HG03280 (cell line): Measurements from ENCODE around the gene SLC29A3.

Experiments
- ATAC-seq: cut with Tn5 transposase; IDR thresholded peaks from one replicate; pipeline ENCODE4 v1.9.1; 2021; ENCODE audit warnings: mild to moderate bottlenecking, moderate library complexity; ENCODE audit not compliant: unreplicated experiment

SLC29A3 gene

DNA sequence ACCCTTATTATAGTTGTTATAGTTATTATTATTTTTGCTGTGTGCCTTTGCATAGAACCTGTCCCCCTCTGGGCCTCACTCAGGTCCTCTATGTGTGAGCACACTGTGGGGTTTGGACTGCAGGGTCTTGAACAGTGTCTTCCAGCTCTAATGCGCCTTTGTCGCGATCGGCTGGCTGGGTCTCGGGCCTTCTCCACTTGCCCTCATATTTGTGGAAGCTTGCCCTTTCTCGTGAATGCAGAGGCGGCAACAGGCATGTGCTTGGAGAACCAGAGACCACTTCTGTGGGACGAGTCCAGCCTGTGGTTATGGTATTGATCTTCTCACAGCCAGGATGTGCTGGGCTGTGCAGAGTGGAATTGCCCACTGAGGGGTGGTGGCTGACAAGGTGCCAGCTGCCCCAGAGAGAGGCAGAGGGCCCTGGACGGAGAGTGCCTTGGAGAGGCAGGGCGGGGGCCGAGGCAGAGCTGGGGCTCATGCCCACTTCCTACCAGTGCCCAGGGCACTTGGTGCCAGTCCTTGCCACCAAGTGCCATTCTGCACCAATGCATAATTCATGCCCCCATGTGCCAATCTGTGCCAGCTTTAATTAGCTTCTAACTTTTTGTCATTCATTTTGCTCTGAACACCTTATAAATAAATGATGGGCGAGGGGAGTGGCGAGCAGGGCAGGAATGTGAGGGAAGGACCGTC, 70.9 kb downstream of the SLC29A3 start:
- no peak for ATAC-seq

GRCh38 chr10:71390461-71390835, 71.4 kb downstream of the SLC29A3 start:
- ATAC-seq: no peak

GRCh38 chr10:71390921-71391690, 72.0 kb downstream of the SLC29A3 start:
- no peak for ATAC-seq

DNA sequence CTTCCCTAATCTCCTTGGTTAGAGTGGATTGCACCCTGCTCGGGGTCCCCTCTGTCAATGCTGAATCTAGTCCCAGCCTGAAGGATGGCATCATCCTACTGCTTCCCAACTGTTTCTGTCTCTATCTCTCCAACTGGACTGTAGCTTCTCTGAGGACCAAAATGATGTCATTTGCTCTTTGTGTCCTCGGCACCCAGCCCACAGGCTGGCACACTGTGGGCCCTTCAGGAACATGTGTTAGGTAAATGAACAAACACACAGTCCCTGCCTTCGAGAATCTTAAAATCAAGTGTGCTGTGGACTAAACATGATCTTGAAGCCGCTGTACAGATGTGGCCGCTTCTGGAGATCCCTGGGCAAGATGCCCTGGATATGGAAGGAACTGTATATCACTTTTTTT, 72.6 kb downstream of the SLC29A3 start:
- ATAC-seq: no peak

DNA sequence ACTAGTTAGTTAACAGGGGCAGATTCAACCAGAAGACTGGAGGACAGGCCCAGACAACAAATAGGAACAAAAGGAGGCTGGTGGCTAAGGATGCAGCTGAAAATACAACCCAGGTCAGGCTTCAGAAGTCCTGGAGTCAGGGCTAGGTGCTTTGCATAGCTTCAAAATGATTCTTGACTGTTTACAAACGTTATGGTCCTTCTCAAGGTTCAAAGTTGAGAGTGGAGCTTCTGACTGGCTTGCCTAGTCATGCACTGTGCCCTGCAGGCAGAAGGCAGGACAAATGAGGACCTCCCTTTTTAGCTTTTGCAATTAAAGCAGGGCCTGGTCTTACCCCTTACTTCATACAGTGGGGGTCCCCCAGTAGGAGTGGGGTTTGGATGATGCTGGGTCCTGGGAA, 73.2 kb downstream of the SLC29A3 start:
- no peak for ATAC-seq

GRCh38 chr10:71392791-71393781, 74.0 kb downstream of the SLC29A3 start:
- no peak for ATAC-seq

GRCh38 chr10:71393841-71394475, 74.9 kb downstream of the SLC29A3 start:
- ATAC-seq: no peak

DNA sequence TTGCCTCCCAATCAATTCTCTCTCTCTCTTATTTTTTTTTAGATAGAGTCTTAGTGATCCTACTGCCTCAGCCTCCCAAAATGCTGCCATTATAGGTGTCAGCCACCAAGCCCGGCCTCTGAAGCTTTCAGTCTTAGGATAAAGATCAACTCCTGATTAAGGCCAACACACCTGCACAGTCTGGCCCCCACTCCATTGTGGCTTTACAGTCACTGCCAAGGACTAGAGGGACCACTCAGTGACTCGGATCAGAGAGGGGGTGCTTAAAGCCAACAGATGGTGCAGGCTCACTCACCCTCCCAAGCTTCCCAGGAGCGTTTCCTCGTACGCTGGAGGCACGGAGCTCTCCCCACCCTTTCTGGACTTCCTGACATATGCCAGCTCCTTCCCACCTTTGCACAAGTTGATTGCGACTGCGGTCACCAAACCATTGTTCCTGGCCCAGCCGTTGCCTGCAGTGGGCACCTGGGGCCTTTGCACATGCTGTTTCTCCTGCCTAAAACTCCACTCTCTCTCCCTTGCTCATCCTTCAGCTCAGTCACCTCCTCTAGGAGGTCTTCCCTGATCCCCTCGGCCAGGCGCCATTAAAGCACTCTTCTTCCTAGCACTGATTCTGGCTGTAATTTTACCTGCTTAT, 76.0 kb downstream of the SLC29A3 start:
- no peak for ATAC-seq

DNA sequence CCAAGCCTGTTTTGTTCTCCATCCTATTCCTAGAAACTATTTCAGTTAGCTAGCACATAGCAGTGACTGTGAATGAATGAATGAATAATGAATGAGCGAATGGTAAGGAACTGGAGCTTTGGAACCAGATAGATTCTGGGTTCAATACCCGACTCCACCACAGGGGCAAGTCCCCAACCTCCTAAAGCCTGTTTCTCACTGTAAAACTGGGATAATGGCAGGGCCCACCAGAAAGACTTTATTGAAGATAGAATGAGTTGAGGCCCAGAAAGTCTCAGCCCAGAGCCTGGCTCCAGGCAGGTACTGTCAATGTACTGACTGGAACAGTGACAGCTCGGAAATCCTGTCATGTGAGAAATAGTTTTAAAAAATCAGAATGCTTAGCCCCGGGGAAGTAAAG, 76.6 kb downstream of the SLC29A3 start:
- ATAC-seq: no peak

- ATAC-seq: no peak
Measured at GRCh38 chr10:71396084-71396710, 77.1 kb downstream of the SLC29A3 start.

GRCh38 chr10:71396711-71397295, 77.7 kb downstream of the SLC29A3 start, which contains the start of gene CDH23:
Gene CDH23, plus strand, starts transcription at chr10:71396920. Its CDS starts 42,912 bp downstream, at chr10:71439832.
- no peak for ATAC-seq

DNA sequence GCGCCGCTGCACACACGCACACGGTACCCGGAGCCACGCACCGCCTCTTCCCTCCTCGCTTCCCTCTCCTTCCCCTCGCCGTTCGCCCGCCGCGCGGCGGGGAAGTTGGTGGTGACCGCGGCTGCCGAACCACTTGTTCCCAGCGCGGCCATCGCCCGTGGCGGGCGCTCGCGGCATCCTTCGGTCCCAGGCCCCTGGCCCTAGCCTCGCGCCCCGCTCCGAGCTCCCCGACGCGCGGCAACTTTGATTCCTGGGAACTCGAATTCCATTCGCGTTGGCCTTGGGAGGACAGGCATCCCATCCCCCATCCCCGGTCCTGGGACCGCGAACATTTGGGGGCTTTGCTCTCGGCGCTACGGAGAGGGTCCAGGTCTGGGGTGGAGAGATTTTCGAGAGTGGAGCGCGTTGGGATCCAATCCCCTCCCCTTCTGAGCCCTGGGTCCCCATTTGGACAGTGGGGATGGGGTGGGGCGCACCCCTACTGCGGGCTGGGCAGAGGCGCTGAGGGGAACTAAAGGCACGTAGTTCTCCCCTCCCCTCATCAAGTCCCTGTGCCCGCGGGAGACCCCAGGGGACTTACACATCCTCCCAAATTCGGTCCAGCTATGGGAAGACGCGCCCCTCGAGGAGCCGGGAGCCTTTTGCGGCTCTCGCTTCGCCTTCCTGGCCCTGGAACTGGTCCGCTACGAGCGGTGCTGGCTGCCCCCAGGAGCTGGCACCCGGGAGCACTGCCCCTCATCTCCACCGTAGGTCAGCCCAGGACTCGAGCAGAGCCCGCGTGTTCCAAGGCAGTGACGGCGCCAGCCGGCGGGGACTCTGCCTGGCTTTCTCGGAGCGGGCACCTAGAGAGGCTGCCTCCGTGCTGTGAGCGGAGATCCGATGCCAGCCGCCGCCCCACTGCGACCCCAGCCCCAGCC, 78.5 kb downstream of the SLC29A3 start:
- no peak for ATAC-seq

DNA sequence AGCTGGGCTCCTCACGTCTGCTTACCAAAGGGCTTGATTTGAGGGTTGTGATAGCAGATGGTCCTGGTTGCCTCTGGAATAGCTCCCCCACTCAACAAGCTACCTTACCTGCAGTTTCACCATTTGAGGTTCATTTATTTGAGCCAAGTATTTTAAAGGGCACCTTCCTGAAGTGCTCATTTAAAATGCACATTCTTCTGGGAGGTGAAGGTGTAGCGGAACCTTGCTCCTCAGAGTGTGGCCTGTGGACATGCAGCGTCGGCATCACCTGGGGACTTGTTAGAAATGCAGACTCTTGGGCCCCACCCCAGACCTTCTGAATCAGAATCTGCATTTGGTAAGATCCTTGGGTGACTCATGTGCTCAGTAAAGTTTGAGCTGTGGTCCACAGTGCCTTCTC, 79.9 kb downstream of the SLC29A3 start:
- no peak for ATAC-seq

DNA sequence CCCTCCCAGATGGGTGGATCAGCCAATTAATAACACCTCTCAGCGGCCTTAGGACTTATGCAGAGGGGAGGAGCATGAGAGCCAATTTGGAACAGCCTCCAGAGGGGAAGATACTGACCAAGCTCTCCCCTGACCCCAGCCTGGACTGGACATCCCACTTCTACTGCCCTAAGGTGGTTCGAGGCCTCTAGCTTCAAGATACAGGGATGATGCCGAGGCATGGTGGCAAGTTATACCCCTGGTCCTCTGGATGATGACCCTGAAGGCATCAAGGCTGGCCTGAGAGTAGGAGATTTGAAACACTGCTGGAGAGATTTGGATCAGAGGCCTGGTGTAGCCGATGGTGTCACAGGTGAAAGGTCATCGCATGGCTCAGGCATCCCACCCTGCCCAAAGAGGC, 80.9 kb downstream of the SLC29A3 start:
- ATAC-seq: no peak

DNA sequence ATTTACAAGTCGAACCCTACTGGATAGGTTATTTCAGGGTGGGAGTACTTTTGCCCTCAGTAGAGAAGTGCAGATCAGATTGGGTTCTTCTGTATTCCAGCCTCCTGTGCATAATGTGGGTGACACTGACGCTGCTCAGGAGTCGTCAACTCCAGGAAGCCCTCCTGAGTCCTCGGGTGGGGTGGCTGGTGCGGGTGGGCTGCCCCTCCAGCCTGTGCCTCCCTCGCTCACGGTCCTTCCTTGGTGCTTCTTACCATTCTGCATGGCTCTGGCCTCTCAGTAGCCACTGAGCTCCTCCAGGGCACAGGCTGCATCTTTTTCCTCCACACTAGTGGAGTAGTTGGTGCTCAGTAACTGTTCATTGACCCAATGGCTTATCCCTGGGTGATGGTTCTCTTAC, 82.0 kb downstream of the SLC29A3 start:
- ATAC-seq: no peak

- ATAC-seq: no peak
Measured at GRCh38 chr10:71402005-71402404, 82.9 kb downstream of the SLC29A3 start.

- no peak for ATAC-seq
Measured at GRCh38 chr10:71404503-71405295, 85.6 kb downstream of the SLC29A3 start.

- ATAC-seq: no peak
Measured at GRCh38 chr10:71406878-71407277, 87.8 kb downstream of the SLC29A3 start.
